HG03066 (cell line): ENCODE results near the gene LIPC.

Experiments used
- ATAC-seq: cut with Tn5 transposase; IDR thresholded peaks from one replicate; pipeline ENCODE4 v1.9.1; 2021; ENCODE audit warnings: low read depth; ENCODE audit not compliant: unreplicated experiment

LIPC gene

GRCh38 chr15:58404722-58405121 lies 27.1 kb upstream of the LIPC start:
- ATAC-seq = no peak

- ATAC-seq = no peak
Observed at GRCh38 chr15:58405865-58406264, 25.9 kb upstream of the LIPC start.

GRCh38 chr15:58406811-58407210 lies 25.0 kb upstream of the LIPC start:
- ATAC-seq = no peak

DNA sequence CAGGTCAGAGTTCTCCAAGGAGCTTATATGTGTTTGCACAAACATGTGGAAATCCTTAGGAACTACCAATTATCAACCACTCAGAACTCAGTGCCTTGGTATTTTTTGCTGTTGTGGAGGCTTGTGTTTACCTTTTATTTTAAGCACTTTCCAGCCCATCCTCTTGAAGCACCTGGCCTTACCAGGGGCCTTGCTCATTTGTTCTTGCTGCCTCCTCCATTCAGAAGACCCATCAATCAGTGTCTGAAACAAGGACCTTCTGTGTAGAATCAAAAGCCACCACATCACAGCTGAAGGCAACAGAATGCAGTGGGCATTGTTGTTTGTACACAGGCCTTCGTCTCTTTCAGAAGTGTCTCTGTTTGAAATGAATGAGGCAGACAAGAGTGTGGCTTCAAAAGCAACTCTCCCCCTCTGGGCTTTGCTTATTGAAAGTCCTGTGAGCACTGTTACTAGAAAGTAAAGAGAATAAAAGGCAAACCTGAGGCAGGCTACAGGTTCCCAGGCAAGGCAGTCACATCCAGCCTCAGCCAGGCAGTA lies 24.5 kb upstream of the LIPC start:
- ATAC-seq = no peak

- ATAC-seq = no peak
Observed at GRCh38 chr15:58407778-58408177, 24.0 kb upstream of the LIPC start.

DNA sequence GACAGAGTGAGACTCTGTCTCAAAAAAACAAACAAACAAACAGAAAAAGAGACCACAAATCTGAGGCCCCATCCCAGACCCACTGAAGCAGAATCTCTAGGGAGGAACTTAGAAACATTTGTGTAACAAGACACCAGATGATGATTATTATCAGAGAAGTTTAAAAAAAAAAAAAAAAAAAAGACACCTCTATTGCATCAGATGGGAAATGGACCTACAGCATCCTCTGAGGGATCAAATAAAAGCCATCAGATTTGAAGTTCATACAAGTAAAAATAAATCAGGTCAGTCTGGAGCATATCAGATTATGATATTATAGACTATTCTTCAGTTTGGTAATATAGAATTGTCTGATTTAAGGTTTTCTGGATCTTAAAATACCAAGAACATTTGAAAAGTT lies 21.9 kb upstream of the LIPC start:
- ATAC-seq = no peak

- no peak for ATAC-seq
Observed at GRCh38 chr15:58410353-58410752, 21.4 kb upstream of the LIPC start.

DNA sequence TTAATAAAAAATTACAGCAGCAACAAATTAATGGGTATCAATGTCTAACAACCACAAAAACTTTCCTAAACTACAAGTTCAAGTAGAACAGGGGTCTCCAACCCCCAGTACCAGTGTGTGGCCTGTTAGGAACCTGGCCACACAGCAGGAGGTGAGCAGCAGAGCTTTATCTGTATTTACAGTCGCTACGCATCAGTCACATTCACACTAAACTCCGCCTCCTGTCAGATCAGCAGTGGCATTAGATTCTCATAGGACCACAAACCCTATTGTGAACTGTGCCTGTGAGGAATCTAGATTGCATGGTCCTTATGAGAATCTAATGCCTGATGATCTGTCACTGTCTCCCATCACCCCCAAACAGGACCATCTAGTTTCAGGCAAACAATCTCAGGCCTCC lies 18.5 kb upstream of the LIPC start:
- ATAC-seq = no peak

DNA sequence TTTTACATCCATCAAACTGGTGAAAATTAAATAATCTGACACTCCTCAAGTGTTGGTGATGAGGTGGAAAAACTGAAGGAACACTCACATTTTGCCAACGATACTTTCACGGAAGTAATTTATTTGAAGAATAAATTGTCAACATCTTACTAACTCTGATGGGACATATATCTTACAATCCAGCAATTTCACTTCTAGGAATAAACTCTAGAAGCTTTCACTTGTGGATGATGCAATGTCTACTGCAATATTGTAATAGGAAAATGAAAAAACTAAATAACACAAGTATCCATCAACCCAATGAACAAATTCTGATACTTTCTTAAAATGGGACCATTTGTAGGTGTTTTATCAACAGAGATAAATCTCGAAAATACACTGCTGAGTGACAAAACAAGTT lies 16.2 kb upstream of the LIPC start:
- ATAC-seq = no peak

- ATAC-seq = no peak
Observed at GRCh38 chr15:58416963-58417362, 14.8 kb upstream of the LIPC start.

DNA sequence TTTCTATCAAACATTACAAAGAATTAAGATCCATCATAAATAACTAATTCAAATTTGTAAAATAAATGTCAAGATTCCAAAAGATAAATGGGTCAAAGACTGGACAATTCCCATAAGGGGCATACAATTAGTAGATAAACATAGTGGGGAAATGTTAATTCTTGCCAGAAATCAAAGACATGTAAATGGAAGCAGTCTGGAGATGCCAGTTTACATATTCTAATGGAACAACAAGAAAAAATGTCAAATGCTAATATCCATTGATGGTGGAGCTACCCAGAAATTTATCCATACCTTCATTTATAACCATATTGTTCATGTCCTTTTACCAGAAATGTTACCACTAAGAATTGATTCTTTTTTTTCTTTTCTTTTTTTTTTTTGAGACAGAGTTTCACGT lies 13.7 kb upstream of the LIPC start:
- ATAC-seq = no peak

- no peak for ATAC-seq
Observed at GRCh38 chr15:58419803-58420524, 11.8 kb upstream of the LIPC start.

DNA sequence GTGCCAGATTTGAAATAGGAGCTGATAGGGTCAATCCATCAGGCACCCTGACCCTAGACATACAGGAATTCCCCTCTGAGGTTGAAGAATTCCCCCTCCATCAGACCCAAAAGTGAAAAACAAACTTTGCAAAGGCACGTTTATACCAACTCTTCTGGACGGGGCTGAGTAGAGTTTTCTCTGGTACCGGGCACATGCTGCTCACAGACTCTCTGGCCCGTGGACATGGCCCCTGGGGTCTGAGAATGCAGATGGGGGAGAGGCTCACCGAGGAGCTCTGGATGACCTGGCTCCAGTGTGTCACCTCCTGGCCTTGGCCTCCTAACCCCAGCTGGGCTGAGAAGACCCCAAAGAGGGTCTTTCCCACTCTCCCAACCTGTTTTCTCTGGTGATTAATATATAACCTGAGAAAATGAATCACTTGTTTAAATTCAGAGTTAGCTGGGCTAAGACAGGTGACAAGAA lies 11.2 kb upstream of the LIPC start:
- ATAC-seq = no peak

DNA sequence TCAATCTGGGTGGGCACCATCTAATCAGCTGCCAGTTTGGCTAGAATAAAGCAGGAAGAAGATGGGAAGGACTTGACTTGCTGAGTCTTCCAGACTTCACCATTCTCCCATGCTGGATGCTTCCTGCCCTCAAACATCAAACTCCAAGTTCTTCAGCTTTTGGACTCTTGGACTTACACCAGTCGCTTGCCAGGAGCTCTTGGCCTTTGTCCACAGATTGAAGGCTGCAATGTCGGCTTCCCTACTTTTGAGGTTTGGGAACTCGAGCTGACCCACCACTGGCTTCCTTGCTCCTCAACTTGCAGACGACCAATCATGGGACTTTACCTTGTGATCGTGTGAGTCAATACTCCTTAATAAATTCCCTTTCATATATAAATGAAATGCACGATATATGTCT lies 8.6 kb upstream of the LIPC start:
- no peak for ATAC-seq

GRCh38 chr15:58423831-58424608 lies 7.8 kb upstream of the LIPC start:
- ATAC-seq = no peak

DNA sequence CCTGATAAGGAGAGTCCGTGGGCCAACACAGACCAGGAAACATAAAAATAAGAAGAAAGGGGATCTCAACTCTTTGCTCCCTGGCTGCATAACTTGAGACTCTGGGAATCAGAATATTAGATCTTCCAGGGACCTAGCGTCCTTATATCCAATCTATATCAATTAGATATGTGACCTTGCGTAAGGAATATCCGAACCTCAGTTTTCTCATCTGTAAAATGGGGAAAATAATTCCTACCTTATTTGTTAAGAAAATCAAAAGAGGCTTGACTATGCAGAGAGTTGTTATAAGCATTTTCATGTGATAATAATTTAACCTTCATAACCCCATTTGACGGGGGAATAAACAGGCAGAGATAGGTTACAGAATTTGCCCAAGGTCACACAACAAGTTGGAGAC lies 7.1 kb upstream of the LIPC start:
- no peak for ATAC-seq

- no peak for ATAC-seq
Observed at GRCh38 chr15:58425185-58425584, 6.6 kb upstream of the LIPC start.

DNA sequence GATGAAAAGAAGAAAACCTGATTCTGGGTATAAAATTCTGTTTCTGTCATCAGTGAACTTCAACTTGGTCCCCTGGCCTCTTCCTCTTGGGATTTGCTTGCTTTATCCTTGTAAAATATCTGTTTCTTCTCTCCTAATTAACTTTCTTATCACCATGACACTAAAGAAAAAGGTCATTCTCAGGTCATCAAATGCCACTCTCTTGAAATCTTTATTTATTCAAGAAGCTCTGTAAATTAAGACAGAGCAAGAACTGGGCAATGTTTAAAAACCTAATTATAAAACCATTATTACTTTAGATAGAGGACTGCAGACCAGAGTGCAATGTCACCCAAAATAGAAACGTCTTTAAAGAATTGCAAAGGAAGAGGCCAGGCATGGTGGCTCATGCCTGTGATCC lies 6.0 kb upstream of the LIPC start:
- no peak for ATAC-seq

- ATAC-seq = no peak
Observed at GRCh38 chr15:58426501-58426900, 5.3 kb upstream of the LIPC start.

DNA sequence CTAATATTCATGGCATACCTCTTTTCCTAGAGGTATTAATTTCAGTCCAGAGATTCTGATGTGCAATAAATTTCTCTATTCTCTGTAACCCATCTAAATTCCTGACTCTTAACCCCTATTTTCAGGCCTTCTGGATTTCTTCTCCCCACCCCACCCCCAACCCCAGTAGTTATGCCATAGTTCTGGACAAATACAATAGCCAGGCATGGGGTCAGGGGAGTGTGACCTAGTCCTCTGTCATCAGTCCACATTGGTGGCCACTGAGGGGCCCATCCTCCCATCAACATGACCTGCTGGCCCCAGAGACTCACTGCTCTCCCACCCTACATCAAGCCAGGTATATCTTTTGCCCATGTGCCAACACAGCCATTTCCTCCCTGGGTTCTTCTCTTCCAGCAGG lies 3.8 kb upstream of the LIPC start:
- ATAC-seq = no peak

GRCh38 chr15:58430224-58430787 lies 1.5 kb upstream of the LIPC start:
- no peak for ATAC-seq

DNA sequence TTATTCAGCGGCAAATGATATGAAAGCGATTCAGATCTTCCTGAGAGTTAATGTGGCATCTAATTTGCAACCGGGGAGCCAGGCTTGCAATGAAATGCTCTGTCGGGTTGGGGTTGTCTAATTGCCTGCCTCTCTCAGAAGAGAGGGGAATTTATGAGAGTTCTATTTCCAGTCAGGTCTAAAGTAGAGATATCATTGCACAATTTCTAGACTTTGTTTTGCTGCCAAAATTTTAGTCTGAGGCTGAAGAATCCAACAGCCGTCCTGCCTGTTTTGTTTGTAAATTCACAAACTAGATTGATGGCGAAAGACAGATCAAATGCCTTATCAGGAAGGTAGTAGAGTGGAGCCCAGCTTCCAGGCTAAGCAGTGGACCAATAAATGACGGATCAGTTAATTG lies 610 bp downstream of the LIPC start:
- ATAC-seq = no peak
